DOHH2 (cell line): Measurements from ENCODE around the gene ARMC9.

Source experiments
- EZH2phosphoT487 ChIP-seq: fragments of 200-600 bp; sonication (generic); IDR thresholded peaks from 2 replicates; pipeline ENCODE4 v1.6.1; 2017; ENCODE audit warnings: borderline replicate concordance, mild to moderate bottlenecking, antibody characterized with exemption, low read length, moderate library complexity, mixed read lengths
- TF ChIP-seq, protein P1 (sequence below): fragments of 200-600 bp; sonication (generic); IDR thresholded peaks from one replicate; pipeline ENCODE4 v1.5.1; 2014; ENCODE audit warnings: antibody characterized with exemption, mild to moderate bottlenecking, low read depth, low read length; ENCODE audit not compliant: poor library complexity, severe bottlenecking

DNA sequence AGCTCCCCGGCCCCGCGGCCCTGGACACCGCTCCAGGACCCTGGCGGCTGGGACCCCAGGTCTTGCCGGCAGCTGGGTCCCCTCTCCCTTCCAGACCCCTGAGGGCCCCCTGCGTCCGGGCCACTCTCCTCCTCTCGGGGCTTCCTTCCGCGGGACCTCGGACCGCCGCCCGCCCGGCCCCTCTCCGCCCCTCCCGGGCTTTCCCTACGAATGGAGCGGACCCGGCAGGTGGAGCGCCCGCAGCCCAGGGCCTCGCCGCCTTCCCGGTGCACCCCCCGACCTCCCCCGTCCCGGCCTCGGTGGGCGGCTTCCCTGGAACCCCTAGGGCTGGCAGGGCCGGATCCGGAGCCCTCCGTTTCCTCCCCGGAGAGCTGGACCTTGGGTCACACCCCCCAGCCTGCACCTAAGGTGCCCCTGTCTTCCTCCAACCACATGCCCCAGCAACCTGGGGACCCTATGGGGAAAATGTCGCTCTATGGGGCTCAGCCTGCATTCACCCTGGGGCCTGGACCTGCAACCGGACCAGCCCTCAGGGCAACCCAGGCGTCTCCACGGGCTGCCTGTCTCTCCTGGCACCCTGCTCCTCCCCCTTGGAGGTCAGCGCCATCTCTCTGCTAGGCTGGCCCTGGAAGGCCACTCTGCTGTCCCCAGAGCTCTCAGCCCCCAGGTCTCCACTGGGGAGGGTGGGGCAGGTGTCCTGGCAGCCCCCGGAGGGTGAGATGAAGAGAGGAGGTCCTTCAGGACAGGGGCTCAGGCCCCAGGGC is 197.8 kb downstream of the ARMC9 start:
- TF ChIP-seq, protein P1, sequence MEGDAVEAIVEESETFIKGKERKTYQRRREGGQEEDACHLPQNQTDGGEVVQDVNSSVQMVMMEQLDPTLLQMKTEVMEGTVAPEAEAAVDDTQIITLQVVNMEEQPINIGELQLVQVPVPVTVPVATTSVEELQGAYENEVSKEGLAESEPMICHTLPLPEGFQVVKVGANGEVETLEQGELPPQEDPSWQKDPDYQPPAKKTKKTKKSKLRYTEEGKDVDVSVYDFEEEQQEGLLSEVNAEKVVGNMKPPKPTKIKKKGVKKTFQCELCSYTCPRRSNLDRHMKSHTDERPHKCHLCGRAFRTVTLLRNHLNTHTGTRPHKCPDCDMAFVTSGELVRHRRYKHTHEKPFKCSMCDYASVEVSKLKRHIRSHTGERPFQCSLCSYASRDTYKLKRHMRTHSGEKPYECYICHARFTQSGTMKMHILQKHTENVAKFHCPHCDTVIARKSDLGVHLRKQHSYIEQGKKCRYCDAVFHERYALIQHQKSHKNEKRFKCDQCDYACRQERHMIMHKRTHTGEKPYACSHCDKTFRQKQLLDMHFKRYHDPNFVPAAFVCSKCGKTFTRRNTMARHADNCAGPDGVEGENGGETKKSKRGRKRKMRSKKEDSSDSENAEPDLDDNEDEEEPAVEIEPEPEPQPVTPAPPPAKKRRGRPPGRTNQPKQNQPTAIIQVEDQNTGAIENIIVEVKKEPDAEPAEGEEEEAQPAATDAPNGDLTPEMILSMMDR: no peak
- TF ChIP-seq EZH2phosphoT487: no peak
